NCI-H345 (cell line): ENCODE measurements around the gene B3GNT7.
"Not testable (repeated sequence)": the region's sequence is repeated elsewhere in the genome, so short reads cannot be mapped to it uniquely, and the experiment has no call there.

Experiments used
- DNase-seq: peaks from one replicate; lab custom pipeline; 2025; lab: John Stamatoyannopoulos, UW

Gene B3GNT7

DNA sequence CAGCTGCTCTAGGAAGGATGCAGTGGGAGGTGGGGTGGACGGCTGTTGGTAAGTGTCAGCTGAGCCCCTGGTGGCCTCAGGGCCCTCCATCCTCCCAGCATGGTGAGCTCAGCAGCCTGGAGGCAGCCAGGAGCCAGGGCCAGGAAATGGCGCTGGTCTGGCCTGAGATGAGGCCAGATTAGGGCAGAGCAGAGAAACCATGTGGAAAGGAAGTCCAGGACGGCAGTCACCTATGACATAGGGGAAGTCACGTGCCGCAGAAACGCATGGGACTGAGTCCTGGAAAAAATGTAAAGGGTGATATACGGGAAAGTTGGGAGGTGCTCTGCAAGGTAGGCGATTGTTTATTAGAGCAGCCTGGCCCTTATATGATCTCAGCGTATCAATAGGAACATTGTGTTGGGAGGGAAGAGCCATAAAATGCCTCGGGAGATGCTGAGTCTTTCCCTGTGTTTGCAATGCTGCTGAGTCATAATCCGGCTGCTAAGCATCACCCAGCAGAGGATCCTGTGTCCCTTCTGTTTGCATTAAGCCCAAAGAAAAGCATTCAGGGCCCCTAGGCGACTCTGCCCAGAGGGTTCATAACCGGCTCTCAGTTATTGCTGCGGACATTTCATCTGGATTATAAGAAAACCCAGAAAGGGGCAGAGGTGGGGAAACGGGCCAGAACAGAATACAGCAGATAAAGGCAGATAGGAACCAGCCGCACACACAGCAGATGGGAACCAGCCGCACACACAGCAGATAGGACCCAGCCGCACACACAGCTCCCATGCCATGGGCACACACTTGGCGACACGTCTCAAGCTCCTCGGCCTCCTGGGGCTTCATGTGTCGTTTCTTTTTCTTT, 30.3 kb upstream of the B3GNT7 start:
- no peak for DNase-seq

DNA sequence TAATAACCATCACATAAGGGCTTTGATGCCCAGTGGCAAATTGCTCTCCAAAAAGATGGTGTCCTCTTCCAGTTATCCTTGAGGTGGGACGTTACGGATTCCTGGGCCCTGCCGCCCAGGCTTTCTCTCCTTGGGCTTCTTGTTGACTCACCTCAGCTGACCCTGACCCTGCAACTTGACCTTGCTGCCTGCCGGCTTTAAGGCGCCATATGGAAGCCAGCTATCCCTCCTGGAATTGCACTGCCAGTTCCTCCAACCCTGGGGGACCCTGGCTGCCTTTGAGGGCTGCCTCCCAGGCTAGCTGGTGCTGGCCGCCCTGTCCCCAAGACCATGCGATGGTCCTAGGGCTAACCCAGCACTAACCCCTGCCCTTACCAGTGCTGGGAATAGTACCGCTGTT, 28.3 kb upstream of the B3GNT7 start:
- no peak for DNase-seq

- no peak for DNase-seq
Observed at GRCh38 chr2:231369580-231370428, 25.7 kb upstream of the B3GNT7 start.

GRCh38 chr2:231370429-231370748, 25.1 kb upstream of the B3GNT7 start:
- DNase-seq: no peak

DNA sequence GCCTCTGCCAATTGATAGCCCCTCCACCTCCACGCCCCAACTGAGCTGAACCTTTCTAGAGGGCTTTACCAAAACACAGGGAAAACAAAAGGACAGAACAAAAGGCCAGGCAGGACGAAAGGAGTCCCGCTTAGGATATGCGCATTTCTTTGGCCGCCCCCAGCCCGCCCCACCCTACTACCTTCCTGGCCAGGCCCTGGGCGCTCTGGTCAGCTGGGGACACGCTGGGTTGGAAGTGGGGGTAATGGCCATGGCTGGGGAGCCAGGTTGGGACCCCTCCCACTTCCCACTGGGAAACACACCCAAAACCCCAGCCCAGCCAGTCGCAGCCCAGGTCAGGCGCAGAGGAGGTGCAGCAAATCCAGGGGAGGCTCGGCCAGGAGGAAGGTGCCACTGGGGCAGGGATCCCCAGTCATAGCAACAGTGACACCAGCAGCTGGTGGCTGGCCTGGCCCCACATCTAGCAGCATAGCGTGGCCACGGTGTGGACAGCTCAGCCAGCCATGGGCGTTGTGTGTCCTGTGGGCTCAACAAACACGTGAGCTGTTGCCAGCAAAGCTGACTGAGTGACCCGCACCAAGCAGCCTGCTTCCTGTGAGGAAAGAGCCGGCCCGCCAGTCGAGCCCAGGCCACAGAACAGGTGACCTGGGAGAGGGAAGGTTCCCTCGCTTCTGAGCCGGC, 24.6 kb upstream of the B3GNT7 start:
- DNase-seq: no peak

DNA sequence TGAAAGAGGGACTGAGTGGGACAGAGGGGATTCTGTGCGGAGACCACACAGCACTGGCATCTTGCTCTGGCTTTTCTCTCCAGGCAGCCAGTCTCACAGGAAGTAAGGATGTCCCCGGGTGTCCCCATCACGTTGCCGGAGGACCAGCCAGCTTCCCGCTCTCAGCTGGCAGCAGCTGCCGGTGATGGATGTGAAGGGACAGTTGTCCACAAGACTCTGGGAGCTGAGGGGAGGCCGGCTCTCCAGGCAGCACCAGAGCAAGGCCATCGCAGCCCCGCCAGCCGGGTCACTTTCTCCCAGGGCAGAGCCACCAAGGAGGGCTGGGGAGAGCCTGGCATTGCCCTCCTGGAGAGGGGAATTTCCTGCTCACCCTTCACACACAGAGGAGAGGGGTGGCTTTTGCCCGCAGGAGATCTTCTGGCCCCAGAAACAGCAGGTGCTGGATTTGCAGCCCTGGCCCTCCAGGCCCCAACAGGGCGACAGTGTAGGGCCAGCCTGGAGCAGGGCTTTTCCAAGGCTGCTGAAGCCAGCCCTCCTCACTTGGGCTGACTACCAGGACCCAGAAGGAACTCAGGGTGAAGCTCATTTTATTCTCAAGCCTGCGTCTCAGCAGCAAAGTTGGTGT, 24.0 kb upstream of the B3GNT7 start:
- DNase-seq: no peak

DNA sequence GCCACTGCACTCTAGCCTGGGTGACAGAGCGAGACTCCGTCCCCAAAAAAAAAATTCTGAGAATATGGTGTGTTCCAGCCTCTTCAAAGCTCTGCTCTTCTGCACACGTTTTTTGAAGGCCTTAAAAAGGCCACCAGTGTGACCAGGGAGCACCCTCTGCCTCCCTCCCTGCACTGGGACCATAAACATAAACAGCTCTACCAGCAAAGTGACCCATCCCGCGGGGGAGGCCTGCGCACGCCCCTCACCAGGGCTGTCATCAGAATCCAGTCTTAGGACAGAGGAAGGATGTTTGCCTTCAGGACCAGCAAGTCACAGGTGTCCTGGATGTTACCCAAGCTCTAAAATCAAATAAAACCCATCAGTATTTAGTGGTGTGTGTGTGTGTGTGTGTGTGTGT, 23.2 kb upstream of the B3GNT7 start:
- no peak for DNase-seq

- no peak for DNase-seq
Observed at GRCh38 chr2:231373184-231373583, 22.3 kb upstream of the B3GNT7 start.

DNA sequence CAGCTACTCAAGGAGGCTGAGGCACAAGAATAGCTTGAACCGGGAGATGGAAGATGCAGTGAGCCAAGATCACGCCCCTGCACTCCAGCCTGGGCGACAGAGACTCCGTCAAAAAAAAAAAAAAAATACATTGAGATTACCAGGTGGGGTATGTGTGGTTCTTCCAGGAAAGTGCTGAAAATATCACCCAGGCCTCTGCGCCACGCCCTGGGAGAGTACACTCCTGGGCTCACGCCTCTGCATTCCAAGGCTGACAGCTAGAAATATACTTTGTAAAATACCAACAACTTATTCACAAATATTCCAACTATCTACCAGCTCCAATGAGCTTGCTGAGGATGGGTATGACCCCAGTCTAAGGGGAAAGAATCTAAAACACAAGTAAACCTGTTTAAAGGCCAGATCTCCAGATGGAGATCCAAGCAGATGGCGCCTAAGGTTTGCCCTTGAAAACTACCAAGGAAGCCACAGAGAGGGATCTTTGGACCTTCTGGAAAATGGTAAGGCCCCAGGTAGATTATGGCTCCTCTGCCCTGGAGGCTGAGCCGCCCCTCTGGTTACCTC, 21.6 kb upstream of the B3GNT7 start:
- no peak for DNase-seq

DNA sequence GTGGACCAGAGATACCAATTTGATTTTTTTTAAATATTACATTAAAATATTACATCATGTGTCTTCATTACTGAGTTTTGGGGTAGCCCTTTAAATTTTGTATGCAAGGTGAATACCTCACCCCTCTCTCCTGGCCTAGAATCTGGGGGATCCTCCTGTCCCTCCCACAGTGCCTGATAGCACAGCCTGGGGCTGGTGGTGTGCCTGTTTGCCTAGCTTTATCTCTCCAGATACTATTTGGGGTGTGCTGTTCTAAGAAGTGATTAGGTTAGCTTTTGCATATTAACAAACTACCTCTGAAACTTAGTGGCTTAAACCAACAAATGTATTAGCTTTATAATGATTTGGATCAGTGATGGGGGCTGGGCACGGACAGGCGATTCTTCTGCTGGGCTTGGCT, 20.7 kb upstream of the B3GNT7 start:
- no peak for DNase-seq

DNA sequence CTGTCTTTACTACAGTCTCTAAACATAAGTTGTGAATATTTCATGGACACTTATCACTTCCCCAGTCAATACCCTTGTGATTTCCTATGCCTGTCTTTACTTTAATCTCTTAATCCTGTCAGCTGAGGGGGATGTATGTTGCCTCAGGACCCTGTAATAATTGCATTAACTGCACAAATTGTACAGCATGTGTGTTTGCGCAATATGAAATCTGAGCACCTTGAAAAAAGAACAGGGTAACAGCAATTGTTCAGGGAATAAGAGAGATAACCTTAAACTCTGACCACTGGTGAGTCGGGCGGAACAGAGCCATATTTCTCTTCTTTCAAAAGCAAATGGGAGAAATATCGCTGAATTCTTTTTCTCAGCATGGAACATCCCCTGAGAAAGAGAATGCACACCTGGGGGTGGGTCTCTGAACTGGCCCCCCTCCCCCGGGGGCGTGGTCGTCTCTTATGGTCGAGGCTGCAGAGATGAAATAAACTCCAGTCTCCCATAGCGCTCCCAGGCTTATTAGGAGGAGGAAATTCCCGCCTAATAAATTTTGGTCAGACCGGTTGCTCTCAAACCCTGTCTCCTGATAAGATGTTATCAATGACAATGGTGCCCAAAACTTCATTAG, 19.4 kb upstream of the B3GNT7 start:
- DNase-seq: not testable (repeated sequence)

GRCh38 chr2:231376857-231377256, 18.7 kb upstream of the B3GNT7 start:
- DNase-seq: no peak

DNA sequence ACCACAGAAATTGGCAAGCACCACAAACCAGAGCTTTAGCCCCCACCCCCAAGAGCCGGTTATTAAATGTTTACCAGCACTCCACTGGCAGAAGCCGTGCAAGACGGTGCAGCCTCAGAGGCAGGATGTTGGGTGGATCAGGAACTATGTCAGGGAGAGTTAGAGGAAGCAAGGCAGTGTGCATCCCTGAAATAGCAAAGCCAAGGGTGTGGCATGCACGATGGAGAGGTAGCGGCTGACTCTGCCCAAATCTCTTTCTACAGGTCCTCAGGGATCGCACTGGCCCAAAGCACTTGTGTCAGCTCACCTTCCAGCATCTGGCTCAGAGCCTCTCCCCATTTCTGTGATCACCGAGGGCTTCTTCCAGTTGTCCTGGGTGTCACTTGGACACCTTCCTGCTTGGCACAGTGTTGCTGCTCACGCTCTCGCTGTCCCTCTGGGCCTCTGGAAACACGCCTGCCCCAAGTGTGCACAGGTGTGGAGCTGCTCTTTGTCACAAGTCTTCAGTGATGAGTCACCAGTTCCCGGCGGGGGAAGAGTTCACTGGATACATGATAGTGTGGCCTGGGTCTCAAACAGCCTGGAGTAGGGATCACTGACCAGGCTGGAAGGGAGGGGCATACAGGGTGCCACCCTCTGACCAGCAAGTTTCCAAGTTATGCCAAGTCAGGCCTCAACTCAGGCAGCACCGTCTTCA, 17.3 kb upstream of the B3GNT7 start:
- no peak for DNase-seq

- DNase-seq: no peak
Observed at GRCh38 chr2:231379266-231380215, 16.0 kb upstream of the B3GNT7 start.

DNA sequence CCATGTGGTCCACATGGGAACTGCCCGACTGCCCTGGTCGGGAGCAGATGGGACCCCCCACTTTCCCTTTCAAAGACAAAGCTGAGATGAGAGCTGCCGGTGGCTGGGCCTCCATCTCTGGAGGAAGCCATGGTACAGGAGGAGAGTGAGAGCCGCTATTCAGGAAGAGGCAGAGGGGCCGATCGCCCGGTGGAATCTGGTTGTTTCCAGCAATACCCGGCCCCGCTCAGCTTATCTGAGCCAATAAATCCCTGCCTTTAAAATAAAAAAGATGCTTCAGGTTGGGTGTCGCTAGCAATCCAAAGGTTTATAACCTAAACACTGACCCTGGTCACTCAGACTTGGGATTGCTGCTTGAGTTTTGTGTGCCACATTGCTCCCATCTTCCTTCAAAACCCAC, 15.2 kb upstream of the B3GNT7 start:
- no peak for DNase-seq

DNA sequence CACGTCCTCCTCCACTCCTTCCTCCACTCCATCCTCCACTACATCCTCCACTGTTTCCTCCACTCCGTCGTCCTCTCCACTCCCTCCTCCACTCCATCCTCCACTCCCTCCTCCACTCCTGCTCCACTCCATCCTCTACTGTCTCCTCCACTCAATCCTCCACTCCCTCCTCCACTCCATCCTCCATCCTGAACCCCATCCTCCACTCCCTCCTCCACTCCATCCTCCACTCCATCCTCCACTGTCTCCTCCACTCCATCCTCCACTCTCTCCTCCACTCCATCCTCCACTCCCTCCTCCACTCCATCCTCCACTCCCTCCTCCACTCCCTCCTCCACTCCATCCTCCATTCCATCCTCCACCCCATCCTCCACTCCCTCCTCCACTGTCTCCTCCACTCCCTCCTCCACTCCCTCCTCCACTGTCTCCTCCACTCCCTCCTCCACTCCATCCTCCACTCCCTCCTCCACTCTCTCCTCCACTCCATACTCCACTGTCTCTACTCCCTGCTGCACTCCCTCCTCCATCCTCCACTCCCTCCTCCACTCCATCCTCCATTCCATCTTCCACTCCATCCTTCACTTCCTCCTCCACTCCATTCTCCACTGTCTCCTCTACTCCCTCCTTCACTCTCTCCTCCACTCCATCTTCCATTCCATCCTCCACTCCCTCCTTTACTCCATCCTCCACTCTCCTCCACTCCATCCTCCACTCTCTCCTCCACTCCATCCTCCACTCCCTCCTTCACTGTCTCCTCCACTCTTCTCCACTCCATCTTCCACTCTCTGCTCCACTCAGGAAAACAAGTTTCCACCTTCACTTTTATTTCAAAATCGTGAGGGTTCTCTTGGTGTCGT, 14.3 kb upstream of the B3GNT7 start:
- DNase-seq: no peak

- DNase-seq: no peak
Observed at GRCh38 chr2:231382116-231382515, 13.4 kb upstream of the B3GNT7 start.

DNA sequence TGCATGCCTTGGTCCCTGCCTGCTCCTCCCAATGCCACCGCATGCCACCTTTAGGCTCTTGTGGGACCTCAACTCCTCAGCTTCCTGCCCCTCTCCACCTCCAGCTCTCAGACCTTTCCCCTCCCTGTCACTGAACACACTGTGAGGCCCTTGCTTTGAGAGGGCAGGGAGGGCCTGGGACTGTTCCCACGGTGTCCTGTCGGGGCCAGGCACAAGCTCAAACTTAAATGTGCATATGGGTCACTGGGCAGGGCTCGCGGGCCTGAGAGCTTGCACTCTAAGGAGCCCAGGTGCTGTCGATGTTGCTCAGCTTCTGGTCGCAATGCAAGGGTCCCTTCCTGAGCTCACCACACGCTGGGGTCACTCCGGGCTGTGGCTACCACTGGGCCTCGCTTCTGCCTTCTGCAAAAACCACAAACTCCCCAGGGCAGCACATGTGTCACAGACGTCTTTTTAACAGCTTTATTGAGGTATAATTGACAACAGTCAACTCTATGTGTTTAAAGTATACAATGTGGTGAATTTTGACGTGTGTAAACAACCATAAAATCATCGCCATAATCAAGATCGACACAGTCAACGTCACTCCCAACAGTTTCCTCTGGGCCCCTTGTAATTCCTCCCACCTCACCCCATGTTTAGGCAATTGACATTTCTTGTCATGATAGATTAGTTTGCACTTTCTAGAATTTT, 11.9 kb upstream of the B3GNT7 start:
- no peak for DNase-seq
